ENCODE results near the gene OXSM. TPM values are rescaled to one million over a fixed set of nuclear protein-coding genes. Genes with fewer than 3 reads are reported as not detected.

Gene OXSM
- total and polyA plus RNA-seq, 12 donors: 12.7 to 26.1 (median 16.1) TPM

DNA sequence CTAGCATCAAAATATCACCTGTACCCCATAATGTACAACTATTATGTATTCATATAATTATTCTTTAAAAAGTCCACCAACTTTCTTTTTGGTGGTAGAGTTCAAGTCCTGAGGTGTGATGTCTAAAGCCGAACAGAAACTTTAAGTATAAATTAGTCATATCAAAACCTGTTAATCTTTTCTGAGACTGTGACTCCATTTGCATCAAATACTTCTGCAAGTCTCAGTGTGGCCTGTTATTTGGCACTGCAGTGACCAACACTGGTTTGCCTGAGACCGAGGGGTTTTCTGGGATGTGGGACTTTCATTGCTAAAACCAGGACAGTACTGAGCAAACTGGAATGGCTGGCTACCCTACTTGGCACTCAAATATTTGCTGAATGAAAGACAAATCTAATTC lies 14.0 kb upstream of the OXSM start:
- Histone ChIP-seq H3K4me1 (peaks cover 0 to 13% (median 5%) of the 10 kb centered on the region in 9 donors), H3K9me3 (peaks cover 0 to 23% (median 5%) of the 10 kb centered on the region in 11 donors), H3K27ac (no peak overlapping the region), H3K4me3 (no peak overlapping the region), H3K36me3 (peaks cover 0 to 53% (median 30%) of the 10 kb centered on the region in 9 donors), H3K27me3 (no peaks in the 10 kb centered on the region)
- intact Hi-C loops (cut with DNase I): no loop called here
- TF ChIP-seq, protein P1, sequence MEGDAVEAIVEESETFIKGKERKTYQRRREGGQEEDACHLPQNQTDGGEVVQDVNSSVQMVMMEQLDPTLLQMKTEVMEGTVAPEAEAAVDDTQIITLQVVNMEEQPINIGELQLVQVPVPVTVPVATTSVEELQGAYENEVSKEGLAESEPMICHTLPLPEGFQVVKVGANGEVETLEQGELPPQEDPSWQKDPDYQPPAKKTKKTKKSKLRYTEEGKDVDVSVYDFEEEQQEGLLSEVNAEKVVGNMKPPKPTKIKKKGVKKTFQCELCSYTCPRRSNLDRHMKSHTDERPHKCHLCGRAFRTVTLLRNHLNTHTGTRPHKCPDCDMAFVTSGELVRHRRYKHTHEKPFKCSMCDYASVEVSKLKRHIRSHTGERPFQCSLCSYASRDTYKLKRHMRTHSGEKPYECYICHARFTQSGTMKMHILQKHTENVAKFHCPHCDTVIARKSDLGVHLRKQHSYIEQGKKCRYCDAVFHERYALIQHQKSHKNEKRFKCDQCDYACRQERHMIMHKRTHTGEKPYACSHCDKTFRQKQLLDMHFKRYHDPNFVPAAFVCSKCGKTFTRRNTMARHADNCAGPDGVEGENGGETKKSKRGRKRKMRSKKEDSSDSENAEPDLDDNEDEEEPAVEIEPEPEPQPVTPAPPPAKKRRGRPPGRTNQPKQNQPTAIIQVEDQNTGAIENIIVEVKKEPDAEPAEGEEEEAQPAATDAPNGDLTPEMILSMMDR (IDR thresholded peaks at IDR 0.05): no peak
- DNase-seq: no peak
- 96 to 98% methylated on average over 2 of the region's 2 CpGs for WGBS, 2 donors
- no peak for ATAC-seq

DNA sequence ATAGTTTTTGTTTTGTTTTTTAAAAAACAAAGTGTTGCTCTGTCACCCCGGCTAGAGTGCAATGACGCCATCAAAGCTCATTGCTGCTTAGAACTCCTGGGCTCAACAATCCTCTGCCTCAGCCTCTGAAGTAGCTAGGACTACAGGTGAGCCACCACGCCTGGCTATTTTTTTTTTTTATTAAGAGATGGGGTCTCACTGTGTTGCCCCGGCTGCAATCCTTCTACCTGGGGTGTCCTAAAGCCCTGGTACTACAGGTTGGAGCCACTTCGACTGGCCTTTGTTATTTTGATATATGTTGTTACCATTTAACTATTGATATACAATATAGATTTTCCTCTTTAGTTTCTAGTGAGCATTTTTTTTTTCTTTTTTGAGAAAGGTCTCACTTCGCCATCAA lies 9.3 kb upstream of the OXSM start:
- DNase-seq (no peak), ATAC-seq (no peak)
- intact Hi-C loops (cut with DNase I): loop anchor here in 2 of 10 donors (5.0 to 10.0 kb wide), 3 partner anchors 113 to 324 kb away; partner anchors contain the start of gene TOP2B (in 1 of the 2)
- Histone ChIP-seq H3K27ac (no peak overlapping the region), H3K4me1 (peaks cover 3 to 39% (median 22%) of the 10 kb centered on the region in 9 donors), H3K4me3 (no peak overlapping the region), H3K9me3 (no peaks in the 10 kb centered on the region), H3K27me3 (no peaks in the 10 kb centered on the region), H3K36me3 (peaks cover 0 to 29% (median 20%) of the 10 kb centered on the region in 9 donors)
- 96 to 97% methylated on average over 6 of the region's 6 CpGs for WGBS, 2 donors
- TF ChIP-seq, protein P1 (IDR thresholded peaks at IDR 0.05): no peak

DNA sequence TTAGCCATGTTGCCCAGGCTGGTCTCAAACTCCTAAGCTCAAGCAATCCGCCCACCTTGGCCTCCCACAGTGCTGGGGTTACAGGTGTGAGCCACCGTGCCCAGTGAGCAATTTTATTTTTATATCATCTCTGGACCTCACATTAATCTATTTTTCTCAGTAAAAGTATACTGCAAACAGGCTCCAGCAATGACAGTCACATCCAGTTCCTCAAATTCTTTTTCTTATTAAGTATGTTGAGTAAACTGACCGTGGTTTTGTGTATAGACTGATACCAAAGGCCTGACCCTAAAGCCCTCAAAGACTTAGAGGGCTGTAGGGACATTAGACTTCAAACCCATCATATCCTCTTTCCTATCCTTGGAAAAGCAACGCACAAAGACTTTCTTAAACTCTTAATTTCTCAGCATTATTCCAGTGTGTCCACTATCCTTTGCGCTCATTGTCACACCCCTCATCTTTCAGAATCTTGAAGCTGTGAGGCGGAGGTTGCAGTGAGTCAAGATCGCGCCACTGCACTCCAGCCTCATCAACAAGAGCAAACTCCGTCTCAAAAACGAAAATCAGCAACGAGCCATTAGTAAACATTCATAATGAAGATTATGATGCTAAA lies 8.6 kb upstream of the OXSM start:
- ATAC-seq (no peak), DNase-seq (no peak)
- Histone ChIP-seq H3K4me1 (peaks cover 3 to 39% (median 22%) of the 10 kb centered on the region in 9 donors), H3K27me3 (no peaks in the 10 kb centered on the region), H3K36me3 (peaks cover 0 to 23% (median 17%) of the 10 kb centered on the region in 9 donors), H3K4me3 (no peak overlapping the region), H3K9me3 (no peaks in the 10 kb centered on the region), H3K27ac (no peak overlapping the region)
- TF ChIP-seq, protein P1 (IDR thresholded peaks at IDR 0.05): no peak
- intact Hi-C loops (cut with DNase I): loop anchor here in 2 of 10 donors (5.0 to 10.0 kb wide), 3 partner anchors 114 to 324 kb away; partner anchors contain the start of gene TOP2B (in 1 of the 2)
- 94 to 95% methylated on average over 11 of the region's 11 CpGs for WGBS, 2 donors

DNA sequence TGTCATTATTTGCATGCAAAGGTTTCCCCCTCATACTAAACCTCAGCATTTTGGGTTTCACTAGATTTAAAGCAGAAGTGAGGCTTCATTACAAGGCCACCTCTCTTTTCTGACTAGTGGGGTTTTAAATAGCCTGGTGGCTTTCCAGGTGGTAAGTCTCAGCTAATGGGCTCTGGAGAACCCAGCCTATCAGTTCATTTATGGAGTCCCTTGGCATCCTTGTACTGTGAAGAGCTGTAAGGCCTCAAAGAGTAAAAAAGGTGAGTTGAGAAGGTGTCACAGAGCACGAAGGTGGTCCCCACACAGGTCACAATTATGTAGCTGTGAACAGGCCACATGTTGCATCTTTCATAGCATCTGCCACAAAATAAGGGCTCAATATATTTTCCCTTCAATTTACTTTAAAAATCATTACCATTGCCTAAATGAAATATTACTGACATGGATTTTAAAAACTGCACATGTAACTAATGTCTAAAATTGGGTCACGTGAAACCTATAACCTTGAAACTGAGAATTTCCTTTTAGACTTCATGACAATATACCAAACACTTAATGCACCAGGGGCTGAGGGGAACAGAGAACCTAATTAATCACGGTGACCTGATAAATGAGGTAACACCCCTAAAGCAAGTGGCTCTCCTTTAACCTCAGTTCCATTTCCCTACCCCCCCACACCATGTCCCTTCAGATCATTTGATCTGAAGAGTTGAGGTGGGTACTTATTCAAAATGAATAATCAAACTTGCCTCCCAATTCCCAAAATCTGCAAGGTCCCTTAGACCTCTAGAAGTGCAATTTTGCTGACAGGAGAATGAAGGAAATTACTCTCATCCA lies 7.9 kb upstream of the OXSM start:
- ATAC-seq (no peak), DNase-seq (no peak)
- Histone ChIP-seq H3K27me3 (no peaks in the 10 kb centered on the region), H3K27ac (peak overlapping the region in 3 of 10 donors; percentile 88 to 97 (median 90)), H3K36me3 (peaks cover 0 to 16% (median 9%) of the 10 kb centered on the region in 9 donors), H3K4me3 (peak overlapping the region; percentile 76 to 97 (median 92)), H3K9me3 (no peaks in the 10 kb centered on the region), H3K4me1 (peaks cover 3 to 39% (median 22%) of the 10 kb centered on the region in 9 donors)
- WGBS, 2 donors: 50 to 56% methylated on average over 3 of the region's 3 CpGs
- TF ChIP-seq, protein P1 (IDR thresholded peaks at IDR 0.05): no peak
- intact Hi-C loops (cut with DNase I): loop anchor here in 5 of 10 donors (2.0 to 10.0 kb wide), 5 partner anchors 115 to 323 kb away; partner anchors contain the start of gene TOP2B (in 3 of the 5)
